H1 (cell line): ENCODE measurements around the gene PIGZ. TPM values are rescaled to one million over a fixed set of nuclear protein-coding genes. Genes with fewer than 3 reads are reported as not detected.

Source experiments
- CTCF ChIA-PET: fragments of 300-600 bp; sonication (Branson Sonifier 250); formaldehyde crosslinking; loops from one replicate; lab custom pipeline; 2021; ENCODE audit not compliant: partially characterized antibody; lab: Charles Lee
- POLR2A ChIA-PET: fragments of 300-600 bp; sonication (Branson Sonifier 250); formaldehyde crosslinking; loops from one replicate; lab custom pipeline; 2021; ENCODE audit warnings: inconsistent platforms; ENCODE audit not compliant: partially characterized antibody; lab: Charles Lee
- DNase-seq, 2 experiments: peaks; one replicate each; pipeline versions ENCODE4 v3.0.0 to v3.0.0-alpha.2; 2010 to 2022; ENCODE audit warnings: low spot score in 2 of 2, low read depth in 1 of 2, mixed read lengths in 1 of 2
- FAIRE-seq: peaks from 2 replicates; lab custom pipeline; 2011; peaks lifted over from hg19 to GRCh38; lab: Jason Lieb, UNC
- H2AFZ ChIP-seq: 2 replicates; pipeline ENCODE4 v1.8.1; 2012; ENCODE audit warnings: low read length, inconsistent platforms
- H2AK5ac ChIP-seq: 2 replicates; pipeline ENCODE4 v1.6.1; 2013; ENCODE audit warnings: low read depth, low read length
- H2BK120ac ChIP-seq: replicated peaks from 2 replicates; pipeline ENCODE3; 2013; ENCODE audit warnings: low read depth, low read length, inconsistent platforms
- H2BK12ac ChIP-seq: 2 replicates; pipeline ENCODE4 v1.6.1; 2013; ENCODE audit warnings: low read depth, low read length
- H2BK15ac ChIP-seq: 2 replicates; pipeline ENCODE4 v1.6.1; 2013; ENCODE audit warnings: low read length
- H2BK20ac ChIP-seq: 2 replicates; pipeline ENCODE4 v1.6.1; 2013; ENCODE audit warnings: low read length
- H2BK5ac ChIP-seq: 2 replicates; pipeline ENCODE4 v1.6.1; 2013; ENCODE audit warnings: low read depth, low read length
- H3K14ac ChIP-seq: 2 replicates; pipeline ENCODE4 v1.6.1; 2013; ENCODE audit warnings: inconsistent platforms; ENCODE audit not compliant: insufficient read length
- H3K18ac ChIP-seq: 2 replicates; pipeline ENCODE4 v1.6.1; 2013; ENCODE audit warnings: low read length; ENCODE audit errors: extremely low read depth
- H3K23ac ChIP-seq: 2 replicates; pipeline ENCODE4 v1.6.1; 2013; ENCODE audit warnings: inconsistent platforms; ENCODE audit not compliant: insufficient read length
- H3K23me2 ChIP-seq: 2 replicates; pipeline ENCODE4 v1.6.1; 2013; ENCODE audit warnings: low read depth, low read length
- H3K27ac ChIP-seq: 2 replicates; pipeline ENCODE4 v1.6.1; 2011; ENCODE audit warnings: low read depth, low read length, inconsistent platforms
- H3K27me3 ChIP-seq, 4 experiments: replicated peaks in 1 of 4; 1 replicate in 1 of 4; 2 replicates in 3 of 4; pipeline versions ENCODE4 v1.6.1 to v1.8.1; 2011 to 2013; ENCODE audit warnings: low read length in 3 of 4, mild to moderate bottlenecking in 3 of 4, inconsistent platforms in 2 of 4, mixed read lengths in 2 of 4, moderate library complexity in 1 of 4; ENCODE audit not compliant: control insufficient read depth in 3 of 4, insufficient read depth in 3 of 4; ENCODE audit errors: extremely low read depth in 1 of 4
- H3K36me3 ChIP-seq, 4 experiments: 2 replicates each; pipeline versions ENCODE4 v1.6.1 to v1.8.1; 2011 to 2013; ENCODE audit warnings: mild to moderate bottlenecking in 4 of 4, low read length in 3 of 4, moderate library complexity in 2 of 4, control low read depth in 1 of 4, inconsistent platforms in 1 of 4; ENCODE audit not compliant: insufficient read depth in 4 of 4, control insufficient read depth in 2 of 4
- H3K4ac ChIP-seq: replicated peaks from 2 replicates; pipeline ENCODE3; 2013; ENCODE audit warnings: low read length, low read depth, mixed read lengths, inconsistent platforms; ENCODE audit not compliant: insufficient read length
- H3K4me1 ChIP-seq, 4 experiments: replicated peaks in 1 of 4; 1 replicate in 1 of 4; 2 replicates in 3 of 4; pipeline versions ENCODE4 v1.6.1 to v1.8.1; 2011 to 2013; ENCODE audit warnings: low read length in 3 of 4, inconsistent platforms in 2 of 4, mixed read lengths in 1 of 4; ENCODE audit not compliant: insufficient read depth in 4 of 4, control insufficient read depth in 3 of 4
- H3K4me2 ChIP-seq, 2 experiments: 2 replicates each; pipeline versions ENCODE4 v1.6.1 to v1.8.1; 2011 to 2013; ENCODE audit warnings: low read depth in 2 of 2, low read length in 2 of 2, control low read depth in 1 of 2, inconsistent platforms in 1 of 2, mild to moderate bottlenecking in 1 of 2; ENCODE audit not compliant: insufficient read depth in 1 of 2
- H3K4me3 ChIP-seq, 4 experiments: fragments of 200-600, 300-600 bp in 1 of 4; sonication (generic), shearing (Covaris generic), sonication (Bioruptor Twin) in 1 of 4; 2 replicates each; pipeline versions ENCODE4 v1.5.1 to v1.8.1; 2011 to 2016; ENCODE audit warnings: low read length in 4 of 4, low read depth in 3 of 4, control low read depth in 2 of 4, inconsistent platforms in 2 of 4, mild to moderate bottlenecking in 2 of 4, mixed read lengths in 1 of 4, moderate library complexity in 1 of 4; ENCODE audit not compliant: insufficient read depth in 2 of 4; ENCODE audit errors: extremely low read depth in 1 of 4
- H3K56ac ChIP-seq: replicated peaks from 2 replicates; pipeline ENCODE3; 2013; ENCODE audit warnings: low read depth, mild to moderate bottlenecking, mixed read lengths, low read length, inconsistent platforms; ENCODE audit not compliant: insufficient read length
- H3K79me1 ChIP-seq: 2 replicates; pipeline ENCODE4 v1.6.1; 2013; ENCODE audit warnings: low read depth, low read length, control low read depth
- H3K79me2 ChIP-seq, 2 experiments: 2 replicates each; pipeline versions ENCODE4 v1.6.1 to v1.8.1; 2012 to 2013; ENCODE audit warnings: low read length in 2 of 2, mild to moderate bottlenecking in 2 of 2, inconsistent platforms in 1 of 2; ENCODE audit not compliant: insufficient read depth in 2 of 2, control insufficient read depth in 1 of 2
- H3K9ac ChIP-seq, 4 experiments: replicated peaks in 1 of 4; 1 replicate in 1 of 4; 2 replicates in 3 of 4; pipeline versions ENCODE4 v1.6.1 to v1.8.1; 2011 to 2013; ENCODE audit warnings: low read depth in 3 of 4, low read length in 3 of 4, control low read depth in 2 of 4, mild to moderate bottlenecking in 2 of 4, moderate library complexity in 2 of 4, inconsistent platforms in 1 of 4; ENCODE audit errors: extremely low read depth in 1 of 4
- H3K9me3 ChIP-seq, 2 experiments: 2 replicates each; pipeline versions ENCODE4 v1.6.1 to v1.8.1; 2012 to 2013; ENCODE audit warnings: mild to moderate bottlenecking in 2 of 2, moderate library complexity in 2 of 2, control low read depth in 1 of 2, inconsistent platforms in 1 of 2, low read depth in 1 of 2, low read length in 1 of 2, mixed read lengths in 1 of 2; ENCODE audit not compliant: insufficient read depth in 2 of 2
- H4K20me1 ChIP-seq, 2 experiments: replicated peaks in 1 of 2; 2 replicates each; pipeline versions ENCODE3 to v1.8.1; 2011 to 2013; ENCODE audit warnings: inconsistent platforms in 2 of 2, low read length in 2 of 2, mild to moderate bottlenecking in 1 of 2; ENCODE audit not compliant: insufficient read depth in 2 of 2, control insufficient read depth in 1 of 2
- H4K5ac ChIP-seq: 2 replicates; pipeline ENCODE4 v1.6.1; 2013; ENCODE audit warnings: low read length, low read depth, mixed read lengths, inconsistent platforms; ENCODE audit not compliant: insufficient read length
- H4K8ac ChIP-seq: 2 replicates; pipeline ENCODE4 v1.8.0; 2013; ENCODE audit warnings: mild to moderate bottlenecking, moderate library complexity, low read length, inconsistent platforms; ENCODE audit not compliant: insufficient read depth; ENCODE audit errors: extremely low read depth
- H4K91ac ChIP-seq: replicated peaks from 2 replicates; pipeline ENCODE3; 2013; ENCODE audit warnings: low read length, mixed read lengths, inconsistent platforms; ENCODE audit not compliant: insufficient read length
- BACH1 ChIP-seq: IDR thresholded peaks from 2 replicates; pipeline ENCODE4 v1.6.1; 2012; ENCODE audit warnings: low read length, improper control_type of control experiment
- BCL11A ChIP-seq, 2 experiments: IDR thresholded peaks; one replicate each; pipeline ENCODE4 v1.6.1; 2011; ENCODE audit warnings: low read depth in 2 of 2, low read length in 2 of 2, mild to moderate bottlenecking in 2 of 2
- CTBP2 ChIP-seq: IDR thresholded peaks from 2 replicates; pipeline ENCODE4 v1.7.0; 2011; ENCODE audit warnings: borderline replicate concordance, mild to moderate bottlenecking, moderate library complexity, mixed read lengths, low read length; ENCODE audit not compliant: insufficient read depth, insufficient read length
- EZH2 ChIP-seq: fragments of 200-600 bp; sonication (generic); IDR thresholded peaks from 2 replicates; pipeline ENCODE4 v1.7.1; 2012; ENCODE audit warnings: low read depth, mild to moderate bottlenecking, moderate library complexity, low read length, inconsistent platforms; ENCODE audit not compliant: severe bottlenecking
- KDM4A ChIP-seq: IDR thresholded peaks from one replicate; pipeline ENCODE4 v1.7.1; 2012; ENCODE audit warnings: low read depth, mild to moderate bottlenecking, moderate library complexity, low read length, inconsistent platforms; ENCODE audit not compliant: severe bottlenecking
- MAFK ChIP-seq: IDR thresholded peaks from 2 replicates; pipeline ENCODE4 v1.6.1; 2012; ENCODE audit warnings: low read depth, mild to moderate bottlenecking, improper control_type of control experiment, low read length
- SP2 ChIP-seq: IDR thresholded peaks from 2 replicates; pipeline ENCODE4 v1.6.1; 2012; ENCODE audit warnings: mild to moderate bottlenecking, low read length, inconsistent platforms
- SRF ChIP-seq: IDR thresholded peaks from 2 replicates; pipeline ENCODE4 v1.6.1; 2011; ENCODE audit warnings: mild to moderate bottlenecking, low read depth, low read length, moderate library complexity
- WGBS, 2 experiments: shearing (Covaris generic) in 1 of 2; methylation state at CpG; one replicate each; pipeline versions ENCODE4 v1.1.6 to v1.1.7; 2013 to 2015; ENCODE audit warnings: low lambda C conversion rate in 2 of 2, mixed read lengths in 2 of 2, inconsistent platforms in 1 of 2, low coverage in 1 of 2, missing lambda C conversion rate in 1 of 2; ENCODE audit not compliant: insufficient replicate concordance in 2 of 2, insufficient coverage in 1 of 2, insufficient read length in 1 of 2; ENCODE audit errors: extremely low coverage in 1 of 2, missing lambda C conversion rate in 1 of 2; 5-methylcytosine and 5-hydroxymethylcytosine counted together
- polyA plus RNA-seq, 7 experiments: library from polyadenylated mRNA; depleted of rRNA in 3 of 7; stranded (reverse) in 5 of 7; unstranded in 2 of 7; fragments of >200 nt in 5 of 7; fragments of 200-250 nt in 2 of 7; gene quantifications; 1 replicate in 5 of 7; 2 replicates in 1 of 7; 4 replicates in 1 of 7; pipeline versions ENCODE4 v1.2.1 to v1.2.3, GENCODE V29; 2011 to 2013; ENCODE audit warnings: missing spikeins in 2 of 7, mixed read lengths in 2 of 7
- total RNA-seq: library from RNA; stranded (reverse); fragmentation: NEBNext Ultra II Directional; extraction: Animal tissue kit (Norgen Biotek cat#: 25700); gene quantifications from 2 replicates; pipeline ENCODE4 v1.2.1, GENCODE V29; 2021
- TF ChIP-seq, protein P1 (sequence below): IDR thresholded peaks from 2 replicates; pipeline ENCODE4 v1.6.1; 2012; ENCODE audit warnings: inconsistent platforms

The PIGZ gene
- total and polyA plus RNA-seq, 2 of the 8 experiments (the other 6 are each of a cell fraction or from before 2014, with no cell fraction given), result 0.32 TPM; not detected in 1

- Histone ChIP-seq H4K20me1 (no peaks in the 10 kb centered on the region), H2BK5ac (no peak overlapping the region), H4K91ac (no peak overlapping the region), H3K4me1 (peaks cover 0 to 3% (median 0%) of the 10 kb centered on the region in 4 experiments; a peak in 2 of 7 replicates), H4K5ac (no peak overlapping the region), H3K79me1 (no peaks in the 10 kb centered on the region), H3K18ac (no peak overlapping the region), H3K79me2 (no peaks in the 10 kb centered on the region), H3K4me3 (no peak overlapping the region), H3K27me3 (peaks cover 0 to 7% (median 5%) of the 10 kb centered on the region in 4 experiments; a peak in 6 of 7 replicates), H2BK15ac (no peak overlapping the region), H3K27ac (no peak overlapping the region), H2BK20ac (no peak overlapping the region), H3K4ac (no peak overlapping the region), H3K9ac (no peak overlapping the region), H2AFZ (no peak overlapping the region), H4K8ac (no peak overlapping the region), H2AK5ac (no peak overlapping the region), H2BK12ac (no peak overlapping the region), H3K23me2 (no peaks in the 10 kb centered on the region), H3K23ac (no peak overlapping the region), H3K14ac (no peak overlapping the region), H3K4me2 (no peak overlapping the region), H3K9me3 (no peaks in the 10 kb centered on the region), H3K36me3 (no peaks in the 10 kb centered on the region), H3K56ac (no peak overlapping the region), H2BK120ac (no peak overlapping the region)
- no peak for TF ChIP-seq BACH1
- no peak for TF ChIP-seq EZH2
- TF ChIP-seq SRF, result no peak
- no peak for TF ChIP-seq BCL11A (IDR thresholded peaks at IDR 0.05; ENCODE audit: low read depth in 2 of 2, low read length in 2 of 2)
- no peak for TF ChIP-seq SP2
- TF ChIP-seq, protein P1, sequence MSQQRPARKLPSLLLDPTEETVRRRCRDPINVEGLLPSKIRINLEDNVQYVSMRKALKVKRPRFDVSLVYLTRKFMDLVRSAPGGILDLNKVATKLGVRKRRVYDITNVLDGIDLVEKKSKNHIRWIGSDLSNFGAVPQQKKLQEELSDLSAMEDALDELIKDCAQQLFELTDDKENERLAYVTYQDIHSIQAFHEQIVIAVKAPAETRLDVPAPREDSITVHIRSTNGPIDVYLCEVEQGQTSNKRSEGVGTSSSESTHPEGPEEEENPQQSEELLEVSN, result no peak
- no peak for TF ChIP-seq KDM4A
- TF ChIP-seq CTBP2, result no peak
- TF ChIP-seq MAFK, result no peak
- 91% methylated on average over 20 of the region's 20 CpGs; no CpG with 5 or more reads in 1 of the 2 experiments for WGBS, 2 experiments
- CTCF ChIA-PET, result interaction anchor here (1.2 to 19.7 kb wide), 3 partner anchors 10 to 30 kb away, joined by 3 to 245 read pairs (median 5); partner anchors contain the start of gene MELTF
- FAIRE-seq (no peak), DNase-seq (no peak)
- POLR2A ChIA-PET, result no interaction called here
These were observed 40.9 kb upstream of the PIGZ start for GRCh38 chr3:197009532-197010019.
